AG04449 (cell line): ENCODE data around the gene PSD2.

Source experiments
- CTCF ChIA-PET: fragments of 350-600 bp; formaldehyde crosslinking; extraction: SDS; loops from one replicate; lab custom pipeline; 2021; ENCODE audit warnings: antibody characterized with exemption; lab: Yijun Ruan, JAX
- POLR2A ChIA-PET: fragments of 400-600, 350-600 bp; formaldehyde crosslinking; extraction: SDS; loops from one replicate; lab custom pipeline; 2020; ENCODE audit warnings: antibody characterized with exemption, inconsistent platforms; lab: Yijun Ruan, JAX
- DNase-seq: peaks from one replicate; pipeline ENCODE4 v3.0.0-alpha.2; 2010; ENCODE audit warnings: low read depth, low spot score
- H3K4me3 ChIP-seq: 2 replicates; pipeline ENCODE4 v1.5.1; 2011; ENCODE audit warnings: low read depth, mild to moderate bottlenecking, control low read depth, low read length
- CTCF ChIP-seq: IDR thresholded peaks from one replicate; pipeline ENCODE4 v1.5.1; 2011; ENCODE audit warnings: mild to moderate bottlenecking, moderate library complexity, low read length, control low read depth, inconsistent platforms; ENCODE audit not compliant: insufficient read depth; ENCODE audit errors: missing control alignments

PSD2 gene

GRCh38 chr5:139812836-139813805 is 17.5 kb downstream of the PSD2 start:
- ChIA-PET POLR2A (no interaction called here), CTCF (interaction anchor here (0.8 to 1.5 kb wide), 4 partner anchors 24 to 156 kb away, joined by 3 to 6 read pairs (median 4); no protein-coding TSS in a partner anchor)
- no peak for DNase-seq
- no peak overlapping the region for H3K4me3 ChIP-seq
- TF ChIP-seq CTCF, result no peak

- ChIA-PET POLR2A (no interaction called here), CTCF (interaction anchor here (0.8 to 1.5 kb wide), 3 partner anchors 25 to 155 kb away, joined by 3 to 6 read pairs (median 3); no protein-coding TSS in a partner anchor)
- no peak for TF ChIP-seq CTCF
- no peak for DNase-seq
- no peak overlapping the region for H3K4me3 ChIP-seq
These were observed 18.6 kb downstream of the PSD2 start for GRCh38 chr5:139814191-139814601.

GRCh38 chr5:139814704-139815280 is 19.2 kb downstream of the PSD2 start:
- no peak for TF ChIP-seq CTCF
- no peak for DNase-seq
- ChIA-PET CTCF (interaction anchor here (1.4 to 1.5 kb wide), 2 partner anchors 26 to 52 kb away, joined by 3 to 6 read pairs; no protein-coding TSS in a partner anchor), POLR2A (no interaction called here)
- H3K4me3 ChIP-seq, result no peak overlapping the region

- no peak for TF ChIP-seq CTCF
- POLR2A ChIA-PET, result no interaction called here
- CTCF ChIA-PET, result interaction anchor here (1.7 kb wide), 1 partner anchor 30 kb away, joined by 8 read pairs; no protein-coding TSS in a partner anchor
- H3K4me3 ChIP-seq, result no peak overlapping the region
- no peak for DNase-seq
These were observed 21.0 kb downstream of the PSD2 start for GRCh38 chr5:139816566-139816965.

- ChIA-PET POLR2A (no interaction called here), CTCF (interaction anchor here (1.7 kb wide), 1 partner anchor 30 kb away, joined by 8 read pairs; no protein-coding TSS in a partner anchor)
- no peak overlapping the region for H3K4me3 ChIP-seq
- TF ChIP-seq CTCF, result no peak
- DNase-seq, result no peak
These were observed 21.8 kb downstream of the PSD2 start for GRCh38 chr5:139817362-139817761.

- H3K4me3 ChIP-seq, result no peak overlapping the region
- no peak for TF ChIP-seq CTCF
- ChIA-PET POLR2A (no interaction called here), CTCF (no interaction called here)
- no peak for DNase-seq
These were observed 22.4 kb downstream of the PSD2 start for GRCh38 chr5:139817970-139818369.
